ENCODE data around the gene PALLD.

PALLD gene

DNA sequence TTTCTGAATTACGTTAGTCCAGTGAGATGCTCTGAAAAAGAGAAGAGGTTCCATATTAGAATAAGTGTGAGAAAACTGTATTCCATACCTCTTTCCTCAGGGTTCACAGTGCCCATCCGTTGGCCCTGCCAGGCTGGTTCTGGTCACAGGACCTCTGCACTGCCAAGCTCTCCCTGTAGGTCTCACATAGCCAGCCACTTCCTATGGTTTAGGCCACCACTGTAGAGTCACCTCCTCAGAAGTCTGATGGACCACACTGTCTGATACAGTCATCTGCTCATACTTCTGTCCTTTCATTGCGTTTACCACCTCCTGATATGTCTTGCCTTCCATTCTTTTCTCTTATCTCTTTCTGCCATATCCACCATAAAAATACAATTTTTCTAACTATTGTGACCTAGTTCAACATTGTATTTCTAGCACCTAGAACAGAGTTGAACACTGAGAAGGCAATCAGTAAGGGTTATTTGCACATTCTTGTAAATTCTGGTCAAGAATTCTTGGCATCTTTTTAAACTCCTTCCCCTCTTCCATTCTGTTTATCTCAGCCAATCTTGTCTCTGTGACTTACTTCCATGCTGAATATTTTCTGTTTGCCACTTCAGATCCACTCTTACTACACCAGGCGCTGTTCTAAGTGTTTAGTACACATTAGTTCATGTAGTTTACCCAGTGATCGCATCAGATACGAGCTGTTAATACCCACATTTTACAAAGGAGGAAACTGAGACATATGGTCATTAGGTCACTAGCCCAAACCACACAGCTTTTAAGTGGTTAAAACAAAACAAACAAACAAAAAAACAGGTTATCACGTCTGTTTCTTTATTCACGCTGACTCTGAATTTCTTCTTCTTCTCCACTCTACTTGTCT is 387.6 kb downstream of the PALLD start:
- TF ChIP-seq CTCF (conservative IDR thresholded peaks at IDR 0.05) = no peak

DNA sequence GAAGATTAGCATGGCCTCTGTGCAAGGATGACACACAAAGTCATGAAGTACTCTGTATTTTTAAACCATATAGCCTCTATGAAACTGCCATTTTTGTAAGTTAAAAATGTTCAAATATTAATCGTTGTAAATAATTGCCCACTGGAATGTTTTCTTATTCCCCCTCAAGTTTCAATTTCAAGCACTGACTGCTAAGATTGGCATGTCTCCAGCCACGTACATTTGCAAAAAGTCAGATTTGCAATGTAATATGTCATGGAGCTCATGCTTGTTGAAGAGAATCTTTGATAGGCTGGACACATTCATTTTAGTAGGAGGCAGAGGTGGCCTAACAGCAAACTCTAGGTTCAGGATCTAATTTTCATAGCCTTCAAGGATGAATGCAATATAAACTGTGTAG is 388.5 kb downstream of the PALLD start:
- no peak overlapping the region for H3K27ac ChIP-seq
- no peak for TF ChIP-seq CTCF (conservative IDR thresholded peaks at IDR 0.05)

More for the DNA sequence above, 387.6 kb downstream of the PALLD start:
- no peak overlapping the region for H3K27ac ChIP-seq

DNA sequence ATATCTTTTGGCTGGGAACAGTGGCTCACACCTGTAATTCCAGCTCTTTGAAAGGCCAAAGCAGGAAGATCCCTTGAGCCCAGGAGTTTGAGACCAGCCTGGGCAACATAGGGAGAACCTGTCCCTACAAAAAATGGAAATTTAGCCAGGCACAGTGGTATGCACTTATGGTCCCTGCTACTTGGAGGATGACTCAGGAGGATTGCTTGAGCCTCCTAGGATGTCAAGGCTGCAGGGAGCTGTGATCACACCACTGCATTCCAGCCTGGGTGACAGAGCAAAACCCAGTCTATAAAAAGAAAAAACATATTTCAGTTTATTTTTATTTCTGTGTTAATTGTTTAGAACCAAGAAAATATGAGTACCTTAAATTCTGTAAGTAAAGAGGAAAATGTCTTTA is 389.5 kb downstream of the PALLD start:
- no peak for TF ChIP-seq CTCF (conservative IDR thresholded peaks at IDR 0.05)
- no peak overlapping the region for H3K27ac ChIP-seq

GRCh38 chr4:168887809-168888208 is 391.0 kb downstream of the PALLD start:
- no peak overlapping the region for H3K27ac ChIP-seq
- TF ChIP-seq CTCF (conservative IDR thresholded peaks at IDR 0.05) = no peak

GRCh38 chr4:168888715-168889215 is 391.9 kb downstream of the PALLD start:
- H3K27ac ChIP-seq = no peak overlapping the region
- no peak for TF ChIP-seq CTCF (conservative IDR thresholded peaks at IDR 0.05)

DNA sequence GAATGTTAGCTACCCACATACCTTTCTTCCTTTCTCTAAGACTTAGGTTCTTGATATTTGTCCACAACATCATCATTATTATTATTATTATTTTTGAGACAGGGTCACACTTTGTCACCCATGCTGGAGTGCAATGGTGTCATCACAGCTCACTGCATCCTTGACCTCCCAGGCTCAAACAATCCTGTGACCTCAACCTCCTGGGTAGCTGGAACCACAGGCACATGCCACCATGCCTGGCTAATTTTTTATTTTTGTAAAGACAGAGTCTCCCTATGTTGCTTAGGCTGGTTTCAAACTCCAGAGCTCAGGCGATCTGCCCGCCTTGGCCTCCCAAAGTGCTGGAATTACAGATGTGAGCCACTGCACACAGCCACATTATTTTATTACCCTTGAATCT is 394.2 kb downstream of the PALLD start:
- H3K27ac ChIP-seq = no peak overlapping the region
- no peak for TF ChIP-seq CTCF (conservative IDR thresholded peaks at IDR 0.05)

GRCh38 chr4:168891688-168892087 is 394.8 kb downstream of the PALLD start:
- no peak for TF ChIP-seq CTCF (conservative IDR thresholded peaks at IDR 0.05)
- H3K27ac ChIP-seq = no peak overlapping the region
